Endodermal cell (in vitro differentiated cells): ENCODE results near the gene LYRM2. TPM values are rescaled to one million over a fixed set of nuclear protein-coding genes. Genes with fewer than 3 reads are reported as not detected.

ENCODE experiments used
- DNase-seq: peaks from one replicate; pipeline ENCODE4 v3.0.0-alpha.2; 2017
- H3K27ac ChIP-seq: 2 replicates; pipeline ENCODE4 v1.5.1; 2013; ENCODE audit warnings: mild to moderate bottlenecking, low read depth, low read length, moderate library complexity
- H3K27me3 ChIP-seq: 2 replicates; pipeline ENCODE4 v1.6.1; 2013; ENCODE audit warnings: mild to moderate bottlenecking, low read length, moderate library complexity; ENCODE audit not compliant: insufficient read depth, control insufficient read depth, poor library complexity, severe bottlenecking
- H3K36me3 ChIP-seq: 2 replicates; pipeline ENCODE4 v1.7.0; 2013; ENCODE audit warnings: mild to moderate bottlenecking, low read length, moderate library complexity; ENCODE audit not compliant: control insufficient read depth, insufficient read depth
- H3K4me1 ChIP-seq: one replicate; pipeline ENCODE4 v1.7.0; 2013; ENCODE audit warnings: low read length; ENCODE audit not compliant: control insufficient read depth, insufficient read depth
- H3K4me3 ChIP-seq: 2 replicates; pipeline ENCODE4 v1.5.1; 2013; ENCODE audit warnings: mild to moderate bottlenecking, low read length, moderate library complexity
- H3K9ac ChIP-seq: 2 replicates; pipeline ENCODE4 v1.6.1; 2013; ENCODE audit warnings: mild to moderate bottlenecking, low read length, moderate library complexity; ENCODE audit not compliant: poor library complexity, severe bottlenecking; ENCODE audit errors: extremely low read depth
- H3K9me3 ChIP-seq: 2 replicates; pipeline ENCODE4 v1.6.1; 2013; ENCODE audit warnings: mild to moderate bottlenecking, low read length, moderate library complexity; ENCODE audit not compliant: control insufficient read depth
- H3K27ac Mint-ChIP-seq: 2 replicates; pipeline ENCODE4 v1.8.0; 2020; ENCODE audit warnings: mixed read lengths
- H3K27me3 Mint-ChIP-seq: 2 replicates; pipeline ENCODE4 v1.8.0; 2021; ENCODE audit warnings: mild to moderate bottlenecking, mixed read lengths; ENCODE audit not compliant: insufficient read depth
- H3K36me3 Mint-ChIP-seq: 2 replicates; pipeline ENCODE4 v1.8.0; 2020; ENCODE audit warnings: low read depth, mixed read lengths
- H3K4me1 Mint-ChIP-seq: 2 replicates; pipeline ENCODE4 v1.8.0; 2020; ENCODE audit warnings: mixed read lengths
- H3K4me3 Mint-ChIP-seq: 2 replicates; pipeline ENCODE4 v1.8.0; 2020; ENCODE audit warnings: mild to moderate bottlenecking, moderate library complexity, mixed read lengths
- H3K9me3 Mint-ChIP-seq: 2 replicates; pipeline ENCODE4 v1.8.0; 2020; ENCODE audit warnings: mild to moderate bottlenecking, mixed read lengths
- CTCF ChIP-seq: fragments of 200-600 bp; sonication (generic); conservative IDR thresholded peaks from 2 replicates; pipeline ENCODE4 v1.5.0; 2021; ENCODE audit warnings: antibody characterized with exemption, mild to moderate bottlenecking
- WGBS, 2 experiments: methylation state at CpG; one replicate each; pipeline versions ENCODE4 v1.1.5 to v1.1.7; 2013; ENCODE audit warnings: missing lambda C conversion rate in 2 of 2, mixed read lengths in 1 of 2; ENCODE audit not compliant: insufficient coverage in 1 of 2, insufficient read length in 1 of 2; 5-methylcytosine and 5-hydroxymethylcytosine counted together
- total RNA-seq, 2 donors: library from RNA; stranded (reverse); fragmentation: NEBNext Ultra II Directional in 1 of 2; extraction: Animal tissue kit (Norgen Biotek cat#: 25700) in 1 of 2; gene quantifications; 2 replicates in 1 of 2; 3 replicates in 1 of 2; pipeline ENCODE4 v1.2.1, GENCODE V29; 2021

Gene LYRM2
- total RNA-seq, 2 donors from 2014 or later: 20.4 to 21.9 TPM

DNA sequence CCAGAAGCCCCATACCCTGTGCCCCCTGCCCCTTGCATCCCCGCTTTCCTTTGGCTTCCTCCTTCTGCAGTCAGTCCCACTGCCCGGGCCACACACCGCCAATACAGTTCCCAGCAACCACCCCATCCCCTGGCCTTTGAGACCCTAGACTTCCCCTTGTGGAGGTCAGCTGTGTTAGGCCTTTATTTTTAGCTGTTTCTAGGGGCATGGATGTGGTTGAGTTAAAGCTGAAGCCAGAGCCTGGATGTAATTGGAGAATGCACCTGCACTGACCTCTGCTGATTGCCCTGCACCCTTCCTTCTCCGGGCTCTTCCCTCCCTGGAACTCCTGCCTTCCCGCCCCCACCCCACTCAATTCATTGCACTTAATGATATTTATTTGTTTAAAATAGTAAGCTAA lies 33.9 kb downstream of the LYRM2 start:
- 94% methylated on average over 5 of the region's 5 CpGs; no CpG with 5 or more reads in 1 of the 2 experiments for WGBS, 2 experiments

GRCh38 chr6:89602166-89602565 lies 36.4 kb downstream of the LYRM2 start:
- H3K27ac Mint-ChIP-seq: no peak overlapping the region
- H3K27ac ChIP-seq: no peak overlapping the region
- H3K27me3 Mint-ChIP-seq: no peaks in the 10 kb centered on the region
- H3K27me3 ChIP-seq: no peaks in the 10 kb centered on the region
- no peak for DNase-seq
- H3K9ac ChIP-seq: no peak overlapping the region
- H3K4me3 Mint-ChIP-seq: no peak overlapping the region
- H3K9me3 Mint-ChIP-seq: no peaks in the 10 kb centered on the region
- H3K36me3 Mint-ChIP-seq: peaks cover 39% of the 10 kb centered on the region
- H3K4me3 ChIP-seq: no peak overlapping the region
- no peak for TF ChIP-seq CTCF
- H3K4me1 Mint-ChIP-seq: peaks cover 39% of the 10 kb centered on the region
- no peaks in the 10 kb centered on the region for H3K9me3 ChIP-seq
- peaks cover 54% of the 10 kb centered on the region for H3K36me3 ChIP-seq
- peaks cover 18% of the 10 kb centered on the region for H3K4me1 ChIP-seq
- WGBS, 2 experiments: 93 to 96% methylated on average over 6 of the region's 6 CpGs

More for the DNA sequence above, 33.9 kb downstream of the LYRM2 start:
- H3K4me1 Mint-ChIP-seq: peaks cover 31% of the 10 kb centered on the region
- peaks cover 41% of the 10 kb centered on the region for H3K36me3 Mint-ChIP-seq
- Histone ChIP-seq H3K4me1 (peaks cover 17% of the 10 kb centered on the region), H3K27ac (no peak overlapping the region), H3K27me3 (no peaks in the 10 kb centered on the region), H3K36me3 (peaks cover 55% of the 10 kb centered on the region), H3K9me3 (no peaks in the 10 kb centered on the region), H3K9ac (no peak overlapping the region), H3K4me3 (no peak overlapping the region)
- no peaks in the 10 kb centered on the region for H3K27me3 Mint-ChIP-seq
- no peak overlapping the region for H3K4me3 Mint-ChIP-seq
- TF ChIP-seq CTCF: peak; percentile 37
- peak; percentile 59 for DNase-seq
- H3K27ac Mint-ChIP-seq: no peak overlapping the region
- H3K9me3 Mint-ChIP-seq: no peaks in the 10 kb centered on the region

DNA sequence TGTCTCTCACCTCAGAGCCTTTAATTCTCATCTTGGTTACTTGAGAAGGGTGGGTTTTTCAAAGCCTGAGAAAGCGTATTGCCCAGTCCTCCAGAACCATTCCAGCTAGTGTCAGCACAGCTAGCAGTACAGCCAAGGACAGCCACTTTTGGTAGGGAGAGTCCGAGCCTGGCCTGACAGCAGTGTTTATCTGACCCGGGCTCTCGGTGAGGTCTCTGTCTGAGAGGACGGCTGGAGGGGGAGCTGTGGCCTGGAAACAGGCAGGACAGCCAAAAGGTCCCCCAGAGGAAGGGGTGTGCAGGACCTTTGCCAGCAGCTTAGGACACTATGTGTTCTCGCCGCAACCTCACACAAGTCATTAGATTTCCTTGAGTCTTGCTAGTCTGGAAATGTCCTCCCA lies 38.8 kb downstream of the LYRM2 start:
- TF ChIP-seq CTCF: no peak
- Mint-ChIP-seq H3K4me3 (no peak overlapping the region), H3K9me3 (no peaks in the 10 kb centered on the region), H3K27ac (peak overlapping the region; percentile 74), H3K4me1 (peaks cover 39% of the 10 kb centered on the region), H3K36me3 (peaks cover 46% of the 10 kb centered on the region), H3K27me3 (no peaks in the 10 kb centered on the region)
- WGBS, 2 experiments: 89 to 91% methylated on average over 5 to 7 of the region's 7 CpGs
- H3K36me3 ChIP-seq: peaks cover 57% of the 10 kb centered on the region
- no peak overlapping the region for H3K27ac ChIP-seq
- no peak overlapping the region for H3K9ac ChIP-seq
- no peaks in the 10 kb centered on the region for H3K27me3 ChIP-seq
- peak overlapping the region; percentile 27 for H3K4me3 ChIP-seq
- no peaks in the 10 kb centered on the region for H3K9me3 ChIP-seq
- peaks cover 18% of the 10 kb centered on the region for H3K4me1 ChIP-seq
- no peak for DNase-seq
